Endothelial cell of umbilical vein (primary cell): ENCODE results near the gene HYAL1.

Source experiments
- CTCF ChIP-seq, 2 donors: IDR thresholded peaks; 1 replicate in 1 of 2; 2 replicates in 1 of 2; pipeline ENCODE4 v1.5.1; 2011; ENCODE audit warnings: low read length in 2 of 2, mild to moderate bottlenecking in 2 of 2, moderate library complexity in 2 of 2, control low read depth in 1 of 2, inconsistent platforms in 1 of 2, low read depth in 1 of 2; ENCODE audit not compliant: insufficient read depth in 1 of 2; ENCODE audit errors: extremely low read depth in 1 of 2
- EZH2 ChIP-seq: IDR thresholded peaks from 2 replicates; pipeline ENCODE4 v1.6.1; 2012; ENCODE audit warnings: borderline replicate concordance, low read depth, mild to moderate bottlenecking, moderate library complexity, low read length, inconsistent platforms; ENCODE audit not compliant: severe bottlenecking
- POLR2AphosphoS5 ChIP-seq: IDR thresholded peaks from 2 replicates; pipeline ENCODE4 v1.6.1; 2012; ENCODE audit warnings: low read depth, mild to moderate bottlenecking, control low read depth, low read length, moderate library complexity; ENCODE audit not compliant: insufficient read depth

- TF ChIP-seq POLR2AphosphoS5 (no peak), EZH2 (no peak), CTCF (IDR thresholded peaks at IDR 0.05; ENCODE audit: extremely low read depth in 1 of 2, insufficient read depth in 1 of 2, low read depth in 1 of 2, low read length in 2 of 2) (no peak)
Observed at GRCh38 chr3:50265571-50265970, 37.8 kb downstream of the HYAL1 start.
